ENCODE data around the gene DMBX1.

DMBX1 gene

GRCh38 chr1:46526691-46527291, 37.2 kb downstream of the DMBX1 start:
- DNase-seq, result no peak

GRCh38 chr1:46527474-46528296, 38.0 kb downstream of the DMBX1 start:
- no peak for DNase-seq

GRCh38 chr1:46528297-46528955, 38.8 kb downstream of the DMBX1 start:
- no peak for DNase-seq

GRCh38 chr1:46529031-46529630, 39.5 kb downstream of the DMBX1 start:
- DNase-seq, result no peak

- no peak for DNase-seq
Measured at GRCh38 chr1:46530311-46530710, 40.7 kb downstream of the DMBX1 start.

- no peak for DNase-seq
Measured at GRCh38 chr1:46530791-46531409, 41.3 kb downstream of the DMBX1 start.

- no peak for DNase-seq
Measured at GRCh38 chr1:46532095-46532494, 42.5 kb downstream of the DMBX1 start.

- DNase-seq, result no peak
Measured at GRCh38 chr1:46532498-46533178, 43.0 kb downstream of the DMBX1 start.

GRCh38 chr1:46533179-46533864, 43.7 kb downstream of the DMBX1 start:
- no peak for DNase-seq

- no peak for DNase-seq
Measured at GRCh38 chr1:46535063-46535462, 45.4 kb downstream of the DMBX1 start.

GRCh38 chr1:46536527-46536926, 46.9 kb downstream of the DMBX1 start:
- DNase-seq, result no peak

- no peak for DNase-seq
Measured at GRCh38 chr1:46537651-46538050, 48.0 kb downstream of the DMBX1 start.

- no peak for DNase-seq
Measured at GRCh38 chr1:46538147-46538546, 48.5 kb downstream of the DMBX1 start.

Data from NCI-H510A (cell line).